Posterior vena cava (tissue), 2 donors: Measurements from ENCODE around the gene KRTAP13-3. TPM values are rescaled to one million over a fixed set of nuclear protein-coding genes. Genes with fewer than 3 reads are reported as not detected.

ENCODE experiments used
- total RNA-seq, 2 donors: library from RNA; stranded (reverse); fragmentation: NEBNext Ultra II Directional; extraction: Animal tissue kit (Norgen Biotek cat#: 25700); gene quantifications; one replicate each; pipeline ENCODE4 v1.2.1, GENCODE V29; 2021
- donor health status: DM: yes; HTN: yes; CAD: no.
- donor health status: DM: yes; HTN: yes; CAD: no.

KRTAP13-3 gene
- total RNA-seq, 2 donors from 2014 or later: not detected

Other genes starting within 250 kb of the KRTAP13-3 start
- gene CLDN8, start 209.8 kb downstream of the KRTAP13-3 start, total RNA-seq: not detected
- not detected for gene KRTAP24-1, start 143.0 kb downstream of the KRTAP13-3 start, total RNA-seq
- not detected for gene KRTAP25-1, start 136.4 kb downstream of the KRTAP13-3 start, total RNA-seq
- gene KRTAP26-1, start 105.6 kb downstream of the KRTAP13-3 start, total RNA-seq: not detected
- not detected for gene KRTAP27-1, start 88.2 kb downstream of the KRTAP13-3 start, total RNA-seq
- not detected for gene KRTAP23-1, start 77.3 kb downstream of the KRTAP13-3 start, total RNA-seq
- not detected for gene KRTAP13-2, start 53.7 kb downstream of the KRTAP13-3 start, total RNA-seq
- not detected for gene KRTAP13-1, start 29.9 kb downstream of the KRTAP13-3 start, total RNA-seq
- not detected for gene KRTAP13-4, start 4.3 kb upstream of the KRTAP13-3 start, total RNA-seq
- gene KRTAP15-1, start 14.3 kb upstream of the KRTAP13-3 start, total RNA-seq: not detected
- gene KRTAP19-1, start 54.4 kb upstream of the KRTAP13-3 start, total RNA-seq: not detected
- not detected for gene KRTAP19-2, start 61.5 kb upstream of the KRTAP13-3 start, total RNA-seq
- gene KRTAP19-3, start 66.1 kb upstream of the KRTAP13-3 start, total RNA-seq: not detected
- gene KRTAP19-4, start 71.2 kb upstream of the KRTAP13-3 start, total RNA-seq: not detected
- not detected for gene KRTAP19-5, start 76.2 kb upstream of the KRTAP13-3 start, total RNA-seq
- not detected for gene KRTAP19-6, start 115.9 kb upstream of the KRTAP13-3 start, total RNA-seq
- not detected for gene KRTAP19-7, start 135.4 kb upstream of the KRTAP13-3 start, total RNA-seq
- gene KRTAP22-2, start 164.5 kb upstream of the KRTAP13-3 start, total RNA-seq: not detected
- gene KRTAP6-3, start 166.5 kb upstream of the KRTAP13-3 start, total RNA-seq: not detected
- gene KRTAP6-2, start 173.0 kb upstream of the KRTAP13-3 start, total RNA-seq: not detected
- gene KRTAP22-1, start 175.2 kb upstream of the KRTAP13-3 start, total RNA-seq: not detected
- not detected for gene KRTAP6-1, start 188.0 kb upstream of the KRTAP13-3 start, total RNA-seq
- not detected for gene KRTAP20-1, start 190.5 kb upstream of the KRTAP13-3 start, total RNA-seq
- gene KRTAP20-4, start 194.7 kb upstream of the KRTAP13-3 start, total RNA-seq: not detected
- not detected for gene KRTAP20-2, start 209.3 kb upstream of the KRTAP13-3 start, total RNA-seq
- not detected for gene KRTAP20-3, start 216.9 kb upstream of the KRTAP13-3 start, total RNA-seq